ENCODE measurements around the gene FGF23. TPM values are rescaled to one million over a fixed set of nuclear protein-coding genes. Genes with fewer than 3 reads are reported as not detected.

Gene FGF23
- polyA plus RNA-seq, 1 donor from 2014 or later: not detected

- no peaks in the 10 kb centered on the region for H3K27me3 ChIP-seq (ENCODE audit: insufficient read depth, low read depth, low read length)
- H3F3A ChIP-seq (ENCODE audit: insufficient read depth, low read length, poor library complexity, severe bottlenecking): no peaks in the 10 kb centered on the region
- H3K9ac ChIP-seq (ENCODE audit: low read length): peak within 1 kb of the TSS; percentile 84
- no peaks in the 10 kb centered on the region for H3K9me3 ChIP-seq (ENCODE audit: low read length)
- H3K36me3 ChIP-seq (ENCODE audit: insufficient read depth, low read length): no peaks in the 10 kb centered on the region
- H2AFZ ChIP-seq (ENCODE audit: low read depth, low read length): peak within 1 kb of the TSS; percentile 88
- peak within 1 kb of the TSS; percentile 84 for H3K4me2 ChIP-seq (ENCODE audit: low read length)
- H4K20me1 ChIP-seq (ENCODE audit: insufficient read depth): no peaks in the 10 kb centered on the region
- H3K27ac ChIP-seq (ENCODE audit: low read length): peak within 1 kb of the TSS; percentile 77
- H3K4me3 ChIP-seq (ENCODE audit: low read length): peak within 1 kb of the TSS; percentile 100
- TF ChIP-seq EZH2 (IDR thresholded peaks at IDR 0.05; ENCODE audit: borderline replicate concordance, insufficient read depth, low read length, poor library complexity, severe bottlenecking) (no peak), EP300 (conservative IDR thresholded peaks at IDR 0.05; ENCODE audit: poor library complexity, severe bottlenecking) (peak; percentile 72), CTCF (IDR thresholded peaks at IDR 0.05; ENCODE audit: poor library complexity, severe bottlenecking) (no peak), MXI1 (conservative IDR thresholded peaks at IDR 0.05; ENCODE audit: poor library complexity, severe bottlenecking) (peak; percentile 79), REST (IDR thresholded peaks at IDR 0.05; ENCODE audit: borderline replicate concordance) (peak; percentile 40), RAD21 (conservative IDR thresholded peaks at IDR 0.05) (peak; percentile 13), TAF1 (IDR thresholded peaks at IDR 0.05; ENCODE audit: low read depth) (no peak), SMC3 (conservative IDR thresholded peaks at IDR 0.05; ENCODE audit: poor library complexity) (peak; percentile 34), POLR2AphosphoS5 (IDR thresholded peaks at IDR 0.05) (peak; percentile 78)
- no peaks in the 10 kb centered on the region for H3K9me2 ChIP-seq (ENCODE audit: insufficient read depth, low read length)
- H3K79me2 ChIP-seq (replicated peaks; ENCODE audit: insufficient read depth, low read length): peaks cover 10% of the 10 kb centered on the region
Observed at GRCh38 chr12:4320853-4321701, 58.4 kb downstream of the FGF23 start, which contains the start of gene TIGAR. Gene TIGAR (plus strand): TSS chr12:4321213. CDS start chr12:4321272, 59 bp downstream.

DNA sequence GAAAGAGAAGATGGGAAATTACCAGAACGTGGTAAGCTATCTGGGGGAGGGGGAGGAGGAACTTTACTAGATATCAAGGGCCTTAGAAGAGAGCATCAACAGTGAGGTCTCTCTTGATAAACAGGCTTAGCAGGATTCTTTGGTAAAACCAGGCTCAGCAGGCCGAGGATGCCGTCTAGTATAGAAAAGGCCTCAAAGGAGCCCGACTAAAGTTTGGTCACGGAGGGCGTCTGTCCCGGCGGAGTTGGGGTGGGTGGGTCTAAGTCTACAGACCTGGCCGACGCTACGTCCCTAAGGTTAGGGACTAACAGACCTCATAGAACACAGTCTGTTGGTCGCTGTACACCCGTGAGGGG lies 59.0 kb downstream of the FGF23 start:
- H3K27me3 ChIP-seq (ENCODE audit: insufficient read depth, low read depth, low read length): no peaks in the 10 kb centered on the region
- H3K4me3 ChIP-seq (ENCODE audit: low read length): peak overlapping the region; percentile 100
- H2AFZ ChIP-seq (ENCODE audit: low read depth, low read length): peak overlapping the region; percentile 88
- H4K20me1 ChIP-seq (ENCODE audit: insufficient read depth): no peaks in the 10 kb centered on the region
- TF ChIP-seq EP300 (conservative IDR thresholded peaks at IDR 0.05; ENCODE audit: poor library complexity, severe bottlenecking) (no peak), CTCF (IDR thresholded peaks at IDR 0.05; ENCODE audit: poor library complexity, severe bottlenecking) (no peak), TAF1 (IDR thresholded peaks at IDR 0.05; ENCODE audit: low read depth) (no peak), RAD21 (conservative IDR thresholded peaks at IDR 0.05) (no peak), MXI1 (conservative IDR thresholded peaks at IDR 0.05; ENCODE audit: poor library complexity, severe bottlenecking) (no peak), POLR2AphosphoS5 (IDR thresholded peaks at IDR 0.05) (no peak), SMC3 (conservative IDR thresholded peaks at IDR 0.05; ENCODE audit: poor library complexity) (no peak), EZH2 (IDR thresholded peaks at IDR 0.05; ENCODE audit: borderline replicate concordance, insufficient read depth, low read length, poor library complexity, severe bottlenecking) (no peak), REST (IDR thresholded peaks at IDR 0.05; ENCODE audit: borderline replicate concordance) (no peak)
- H3K9ac ChIP-seq (ENCODE audit: low read length): peak overlapping the region; percentile 84
- peak overlapping the region; percentile 41 for H3K4me2 ChIP-seq (ENCODE audit: low read length)
- H3K79me2 ChIP-seq (replicated peaks; ENCODE audit: insufficient read depth, low read length): peaks cover 10% of the 10 kb centered on the region
- H3F3A ChIP-seq (ENCODE audit: insufficient read depth, low read length, poor library complexity, severe bottlenecking): no peaks in the 10 kb centered on the region
- H3K36me3 ChIP-seq (ENCODE audit: insufficient read depth, low read length): no peaks in the 10 kb centered on the region
- H3K9me2 ChIP-seq (ENCODE audit: insufficient read depth, low read length): no peaks in the 10 kb centered on the region
- H3K27ac ChIP-seq (ENCODE audit: low read length): peak overlapping the region; percentile 62
- H3K9me3 ChIP-seq (ENCODE audit: low read length): no peaks in the 10 kb centered on the region

Measured in neural cell (in vitro differentiated cells).